ENCODE results near the gene ALX4.

ALX4 gene

GRCh38 chr11:44309478-44310205 is at the start of gene ALX4:
Gene ALX4 (minus strand): TSS chr11:44310139. CDS start chr11:44310062, 77 bp downstream.
- no peak for TF ChIP-seq CTCF (IDR thresholded peaks at IDR 0.05; ENCODE audit: low read depth, low read length)
- in situ Hi-C loops (cut with HindIII; ENCODE audit: low sequenced_read_pairs), result no loop called here
- no peak within 1 kb of the TSS for H3K4me3 ChIP-seq (ENCODE audit: low read depth, low read length)
- no peak for DNase-seq (ENCODE audit: low read depth, low spot score)

- in situ Hi-C loops (cut with HindIII; ENCODE audit: low sequenced_read_pairs), result no loop called here
- no peak for TF ChIP-seq CTCF (IDR thresholded peaks at IDR 0.05; ENCODE audit: low read depth, low read length)
- no peak overlapping the region for H3K4me3 ChIP-seq (ENCODE audit: low read depth, low read length)
- DNase-seq (ENCODE audit: low read depth, low spot score), result no peak
These were observed 49.2 kb upstream of the ALX4 start for GRCh38 chr11:44359162-44359561.

GRCh38 chr11:44358713-44359112 is 48.8 kb upstream of the ALX4 start:
- no peak overlapping the region for H3K4me3 ChIP-seq (ENCODE audit: low read depth, low read length)
- no peak for TF ChIP-seq CTCF (IDR thresholded peaks at IDR 0.05; ENCODE audit: low read depth, low read length)
- DNase-seq (ENCODE audit: low read depth, low spot score), result no peak
- in situ Hi-C loops (cut with HindIII; ENCODE audit: low sequenced_read_pairs), result no loop called here

- no peak for TF ChIP-seq CTCF (IDR thresholded peaks at IDR 0.05; ENCODE audit: low read depth, low read length)
- no peak overlapping the region for H3K4me3 ChIP-seq (ENCODE audit: low read depth, low read length)
- in situ Hi-C loops (cut with HindIII; ENCODE audit: low sequenced_read_pairs), result no loop called here
- DNase-seq (ENCODE audit: low read depth, low spot score), result no peak
These were observed 47.8 kb upstream of the ALX4 start for GRCh38 chr11:44357711-44358110.

- TF ChIP-seq CTCF (IDR thresholded peaks at IDR 0.05; ENCODE audit: low read depth, low read length), result no peak
- in situ Hi-C loops (cut with HindIII; ENCODE audit: low sequenced_read_pairs), result no loop called here
These were observed 46.4 kb upstream of the ALX4 start for GRCh38 chr11:44356351-44356750.

GRCh38 chr11:44351898-44352498 is 42.1 kb upstream of the ALX4 start:
- H3K4me3 ChIP-seq (ENCODE audit: low read depth, low read length), result no peak overlapping the region
- no peak for DNase-seq (ENCODE audit: low read depth, low spot score)
- in situ Hi-C loops (cut with HindIII; ENCODE audit: low sequenced_read_pairs), result no loop called here
- no peak for TF ChIP-seq CTCF (IDR thresholded peaks at IDR 0.05; ENCODE audit: low read depth, low read length)

More at GRCh38 chr11:44356351-44356750, 46.4 kb upstream of the ALX4 start:
- no peak overlapping the region for H3K4me3 ChIP-seq (ENCODE audit: low read depth, low read length)
- no peak for DNase-seq (ENCODE audit: low read depth, low spot score)
